Omental fat pad (tissue), 4 donors: ENCODE data around the gene MOV10L1. TPM values are rescaled to one million over a fixed set of nuclear protein-coding genes. Genes with fewer than 3 reads are reported as not detected.

Experiments
- ATAC-seq: fragments of 150-250 bp; one replicate; pipeline ENCODE4 v1.9.1; 2016; ENCODE audit warnings: mild to moderate bottlenecking, moderate library complexity; ENCODE audit not compliant: low FRiP score
- DNase-seq: peaks from one replicate; pipeline ENCODE4 v3.0.0-alpha.2; 2019; ENCODE audit warnings: low spot score
- total RNA-seq, 4 donors: library from RNA; depleted of rRNA; stranded (reverse); fragments of >200 nt; gene quantifications; one replicate each; pipeline ENCODE4 v1.1.0, GENCODE V29; 2016
- TF ChIP-seq, protein P1 (sequence below), 3 donors: fragments of 450-650 bp; IDR thresholded peaks; one replicate each; pipeline ENCODE4 v1.5.1; 2016 to 2017; ENCODE audit warnings: antibody characterized with exemption in 3 of 3, mild to moderate bottlenecking in 3 of 3, moderate library complexity in 2 of 3

The MOV10L1 gene
- total RNA-seq, 4 donors from 2014 or later = 0.36 to 2.5 (median 0.97) TPM

GRCh38 chr22:50046481-50047245, 43.1 kb upstream of the MOV10L1 start:
- TF ChIP-seq, protein P1, sequence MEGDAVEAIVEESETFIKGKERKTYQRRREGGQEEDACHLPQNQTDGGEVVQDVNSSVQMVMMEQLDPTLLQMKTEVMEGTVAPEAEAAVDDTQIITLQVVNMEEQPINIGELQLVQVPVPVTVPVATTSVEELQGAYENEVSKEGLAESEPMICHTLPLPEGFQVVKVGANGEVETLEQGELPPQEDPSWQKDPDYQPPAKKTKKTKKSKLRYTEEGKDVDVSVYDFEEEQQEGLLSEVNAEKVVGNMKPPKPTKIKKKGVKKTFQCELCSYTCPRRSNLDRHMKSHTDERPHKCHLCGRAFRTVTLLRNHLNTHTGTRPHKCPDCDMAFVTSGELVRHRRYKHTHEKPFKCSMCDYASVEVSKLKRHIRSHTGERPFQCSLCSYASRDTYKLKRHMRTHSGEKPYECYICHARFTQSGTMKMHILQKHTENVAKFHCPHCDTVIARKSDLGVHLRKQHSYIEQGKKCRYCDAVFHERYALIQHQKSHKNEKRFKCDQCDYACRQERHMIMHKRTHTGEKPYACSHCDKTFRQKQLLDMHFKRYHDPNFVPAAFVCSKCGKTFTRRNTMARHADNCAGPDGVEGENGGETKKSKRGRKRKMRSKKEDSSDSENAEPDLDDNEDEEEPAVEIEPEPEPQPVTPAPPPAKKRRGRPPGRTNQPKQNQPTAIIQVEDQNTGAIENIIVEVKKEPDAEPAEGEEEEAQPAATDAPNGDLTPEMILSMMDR (IDR thresholded peaks at IDR 0.05) = no peak
- DNase-seq (no peak), ATAC-seq (no peak)

DNA sequence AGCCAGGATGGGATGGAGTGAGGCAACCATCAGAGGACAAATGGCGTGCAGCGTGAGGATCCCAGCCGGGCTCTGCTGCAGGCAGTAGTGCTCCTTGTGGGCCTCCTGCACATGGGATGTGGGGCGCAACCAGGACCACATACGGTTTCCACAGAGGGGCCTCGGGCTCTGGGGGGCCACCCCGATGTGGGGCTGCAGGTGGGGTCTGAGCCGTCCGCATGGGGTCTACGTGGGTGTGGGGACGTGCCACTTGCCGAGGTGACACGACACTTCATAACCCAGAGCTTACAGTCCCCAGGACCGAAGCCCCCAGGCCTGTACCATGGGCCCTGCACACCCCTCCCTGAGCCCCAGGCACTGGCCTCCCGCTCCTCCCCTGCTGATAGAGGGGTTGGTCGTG, 42.5 kb upstream of the MOV10L1 start:
- TF ChIP-seq, protein P1 (IDR thresholded peaks at IDR 0.05) = no peak
- DNase-seq (no peak), ATAC-seq (no peak)

DNA sequence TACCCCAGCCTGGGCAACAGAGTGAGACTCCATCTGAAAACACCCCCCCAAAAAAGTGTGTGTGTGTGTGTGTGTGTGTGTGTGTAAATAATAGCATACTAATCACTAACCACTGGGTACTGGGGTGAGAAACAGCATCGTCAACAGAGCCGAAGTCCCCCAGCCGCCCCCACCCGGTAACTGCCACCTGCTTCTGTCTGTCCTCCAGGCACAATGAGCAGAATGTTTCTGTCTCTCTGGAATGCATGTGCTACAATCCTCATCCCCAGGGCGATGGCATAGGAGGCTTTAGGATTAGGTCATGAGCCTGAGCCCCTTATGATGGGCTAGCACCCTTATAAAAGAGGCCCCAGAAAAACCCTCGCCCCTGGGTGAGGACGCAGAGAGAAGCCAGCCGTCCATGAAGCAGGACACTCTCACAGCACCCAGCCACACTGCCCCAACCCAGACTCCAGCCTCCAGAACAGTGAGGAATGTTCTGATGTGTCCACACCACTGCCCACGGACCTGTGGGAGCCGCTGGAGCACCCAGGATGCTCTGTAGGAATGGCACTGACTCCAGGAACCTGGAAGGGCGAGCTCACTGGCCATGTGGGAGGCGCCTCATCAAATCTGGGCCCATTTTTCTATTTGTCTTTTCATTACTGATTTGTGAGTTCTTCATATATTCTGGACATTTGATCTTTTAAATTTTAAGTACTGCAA, 41.6 kb upstream of the MOV10L1 start:
- TF ChIP-seq, protein P1 (IDR thresholded peaks at IDR 0.05) = no peak
- ATAC-seq (no peak), DNase-seq (no peak)

- no peak for DNase-seq
- TF ChIP-seq, protein P1 (IDR thresholded peaks at IDR 0.05) = no peak
- ATAC-seq = peak; percentile 12
These were observed 41.0 kb upstream of the MOV10L1 start for GRCh38 chr22:50048836-50049235.

GRCh38 chr22:50049299-50050195, 40.3 kb upstream of the MOV10L1 start:
- TF ChIP-seq, protein P1 (IDR thresholded peaks at IDR 0.05) = no peak
- ATAC-seq = no peak
- DNase-seq = no peak

DNA sequence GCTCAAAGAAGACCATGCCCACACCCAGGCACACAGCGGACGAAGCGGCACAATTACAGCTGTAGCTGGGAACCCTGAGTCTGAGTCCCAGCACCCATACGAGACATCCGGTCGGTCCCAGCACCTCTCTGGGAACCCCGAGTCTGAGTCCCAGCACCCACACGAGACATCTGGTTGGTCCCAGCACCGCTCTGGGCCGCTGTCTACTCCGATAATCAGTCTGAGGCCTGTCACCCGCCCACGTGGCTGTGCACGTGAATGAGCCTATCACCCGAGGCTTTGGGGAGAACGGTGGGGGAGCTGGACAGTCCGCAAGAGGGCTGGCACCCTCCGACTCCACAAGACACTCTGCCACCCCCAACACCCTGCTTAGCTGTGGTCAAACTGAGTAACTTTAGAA, 37.9 kb upstream of the MOV10L1 start:
- DNase-seq (no peak), ATAC-seq (no peak)
- TF ChIP-seq, protein P1 (IDR thresholded peaks at IDR 0.05) = no peak
